GM12878 (cell line): ENCODE results near the gene ETS1. TPM values are rescaled to one million over a fixed set of nuclear protein-coding genes. Genes with fewer than 3 reads are reported as not detected.

ENCODE experiments used
- ATAC-seq: fragments of 200-7000 bp; cut with Tn5 transposase; 3 replicates; pipeline ENCODE4 v1.9.1; 2020; ENCODE audit warnings: mild to moderate bottlenecking, moderate library complexity
- BruUV-seq: library from RNA; stranded (reverse); fragments of 400-500 nt; replicated peaks from 2 replicates; lab custom pipeline; 2021; lab: Mats Ljungman, UMichigan
- CTCF ChIA-PET: fragments of 300-600 bp; sonication (Branson Sonifier 250); formaldehyde crosslinking; extraction: SDS; loops from one replicate; lab custom pipeline; 2021; ENCODE audit warnings: inconsistent platforms; lab: Yijun Ruan, JAX
- POLR2A ChIA-PET: fragments of 350-600 bp; formaldehyde crosslinking; extraction: SDS; loops from one replicate; lab custom pipeline; 2021; ENCODE audit warnings: inconsistent platforms; lab: Charles Lee
- RAD21 ChIA-PET: fragments of 300-600 bp; sonication (Branson Sonifier 250); formaldehyde crosslinking; loops from one replicate; lab custom pipeline; 2023; ENCODE audit warnings: antibody characterized with exemption; ENCODE audit not compliant: unreplicated experiment; lab: Charles Lee
- SMC1A ChIA-PET: fragments of 300-600 bp; sonication (Branson Sonifier 250); formaldehyde crosslinking; loops from one replicate; lab custom pipeline; 2023; ENCODE audit not compliant: unreplicated experiment, uncharacterized antibody; lab: Charles Lee
- DNase-seq: peaks from one replicate; pipeline ENCODE4 v3.0.0-alpha.2; 2011; ENCODE audit warnings: low read depth, low spot score
- FAIRE-seq: peaks from 3 replicates; lab custom pipeline; 2011; peaks lifted over from hg19 to GRCh38; lab: Jason Lieb, UNC
- H2AFZ ChIP-seq: 2 replicates; pipeline ENCODE4 v1.6.0; 2011; ENCODE audit warnings: low read depth, low read length, control low read depth; ENCODE audit not compliant: control insufficient read depth
- H3K27ac ChIP-seq: 2 replicates; pipeline ENCODE4 v1.5.1; 2011; ENCODE audit warnings: control low read depth; ENCODE audit not compliant: control insufficient read depth, insufficient read depth
- H3K27me3 ChIP-seq, 2 experiments: replicated peaks in 1 of 2; 2 replicates each; pipeline versions ENCODE4 v1.6.0 to v1.6.1; 2011; ENCODE audit warnings: low read length in 1 of 2; ENCODE audit not compliant: control insufficient read depth in 2 of 2, insufficient read depth in 2 of 2
- H3K36me3 ChIP-seq, 2 experiments: 2 replicates each; pipeline ENCODE4 v1.5.1; 2011; ENCODE audit warnings: low read length in 1 of 2; ENCODE audit not compliant: control insufficient read depth in 2 of 2, insufficient read depth in 2 of 2
- H3K4me1 ChIP-seq: 2 replicates; pipeline ENCODE4 v1.6.1; 2011; ENCODE audit warnings: mild to moderate bottlenecking, low read length, moderate library complexity, mixed read lengths; ENCODE audit not compliant: control insufficient read depth, insufficient read depth
- H3K4me2 ChIP-seq: 2 replicates; pipeline ENCODE4 v1.6.0; 2011; ENCODE audit warnings: control low read depth; ENCODE audit not compliant: control insufficient read depth, insufficient read depth
- H3K4me3 ChIP-seq: fragments of 200-600 bp; sonication (generic); 2 replicates; pipeline ENCODE4 v1.5.1; 2016
- H3K79me2 ChIP-seq: 2 replicates; pipeline ENCODE4 v1.6.0; 2011; ENCODE audit warnings: low read length; ENCODE audit not compliant: control insufficient read depth, insufficient read depth
- H3K9ac ChIP-seq: 2 replicates; pipeline ENCODE4 v1.8.0; 2011; ENCODE audit warnings: low read length, control low read depth, mixed read lengths; ENCODE audit not compliant: control insufficient read depth, insufficient read depth
- H3K9me3 ChIP-seq: replicated peaks from 3 replicates; pipeline ENCODE4 v1.5.1; 2011; ENCODE audit warnings: mild to moderate bottlenecking, low read length; ENCODE audit not compliant: control insufficient read depth, insufficient read depth
- H4K20me1 ChIP-seq: 2 replicates; pipeline ENCODE4 v1.6.0; 2011; ENCODE audit not compliant: control insufficient read depth, insufficient read depth
- BHLHE40 ChIP-seq, 2 experiments: fragments of 450-650 bp in 1 of 2; IDR thresholded peaks; 2 replicates each; pipeline ENCODE4 v1.6.1; 2011 to 2017; ENCODE audit warnings: low read depth in 2 of 2, borderline replicate concordance in 1 of 2, improper control_type of control experiment in 1 of 2, low read length in 1 of 2, mild to moderate bottlenecking in 1 of 2
- KAT2A ChIP-seq: conservative IDR thresholded peaks from 2 replicates; pipeline ENCODE4 v1.6.1; 2011; ENCODE audit warnings: low read depth, low read length; ENCODE audit not compliant: control insufficient read depth
- SMC3 ChIP-seq: IDR thresholded peaks from 2 replicates; pipeline ENCODE4 v1.6.1; 2011; ENCODE audit warnings: low read length, improper control_type of control experiment, borderline replicate concordance
- WGBS: methylation state at CpG from one replicate; pipeline ENCODE4 v1.1.6; 2016; ENCODE audit warnings: low lambda C conversion rate; ENCODE audit not compliant: insufficient replicate concordance, insufficient coverage; ENCODE audit errors: missing lambda C conversion rate; 5-methylcytosine and 5-hydroxymethylcytosine counted together
- in situ Hi-C: fragments of 300-500 bp; cut with MboI; formaldehyde crosslinking; loops from 9 replicates; pipeline ENCODE4 v1.14.3; 2018; ENCODE audit warnings: mixed read lengths
- intact Hi-C: fragments of 100-400 bp; cut with micrococcal nuclease; formaldehyde crosslinking; loops from one replicate; pipeline ENCODE4 v1.14.2; 2022; ENCODE audit not compliant: unreplicated experiment
- polyA plus RNA-seq, 11 experiments: library from polyadenylated mRNA; depleted of rRNA in 4 of 11; unstranded in 6 of 11; stranded (reverse) in 5 of 11; fragments of >200 nt; fragmentation: Nextera tagmentation in 4 of 11; fragmentation: Illumina TruSeq in 1 of 11; extraction: Ambion mirVana in 4 of 11; extraction: Trizol in 1 of 11; gene quantifications; 1 replicate in 1 of 11; 2 replicates in 10 of 11; pipeline versions ENCODE4 v1.2.1 to v1.2.3, GENCODE V29; 2011 to 2016; ENCODE audit warnings: inconsistent platforms in 2 of 11, missing spikeins in 2 of 11, low read depth in 1 of 11
- total RNA-seq, 4 experiments: library from RNA; depleted of rRNA in 3 of 4; stranded (reverse); fragments of >200 nt in 3 of 4; fragmentation: Illumina TruSeq in 1 of 4; extraction: Trizol in 1 of 4; gene quantifications; 2 replicates each; pipeline versions ENCODE4 v1.2.1 to v1.2.3, GENCODE V29; 2013 to 2021

ETS1 gene
- total and polyA plus RNA-seq, 10 of the 15 experiments (the other 5 are each of a cell fraction or from before 2014, with no cell fraction given): 12.5 to 112 (median 55.5) TPM

- POLR2A ChIA-PET: interaction anchor here (0.7 kb wide), 2 partner anchors 13 to 171 kb away, joined by 3 read pairs; no protein-coding TSS in a partner anchor
- no peak overlapping the region for H3K4me2 ChIP-seq
- H3K36me3 ChIP-seq: no peaks in the 10 kb centered on the region
- no peak for ATAC-seq
- H3K27me3 ChIP-seq: no peaks in the 10 kb centered on the region
- DNase-seq: no peak
- intact Hi-C loops (no loop called here), in situ Hi-C loops (no loop called here)
- 82% methylated on average over 3 of the region's 3 CpGs for WGBS
- no peak overlapping the region for H3K27ac ChIP-seq
- H3K9ac ChIP-seq: no peak overlapping the region
- no peaks in the 10 kb centered on the region for H3K79me2 ChIP-seq
- no peak overlapping the region for H3K4me3 ChIP-seq
- H2AFZ ChIP-seq: no peak overlapping the region
- RAD21 ChIA-PET: no interaction called here
- CTCF ChIA-PET: interaction anchor here (0.7 to 1.0 kb wide), 2 partner anchors 12 to 745 kb away, joined by 3 to 4 read pairs; no protein-coding TSS in a partner anchor
- TF ChIP-seq SMC3 (no peak), BHLHE40 (IDR thresholded peaks at IDR 0.05; ENCODE audit: borderline replicate concordance in 1 of 2, low read depth in 2 of 2, low read length in 1 of 2) (no peak)
- SMC1A ChIA-PET: interaction anchor here (0.9 to 1.0 kb wide), 2 partner anchors 10 to 82 kb away, joined by 3 read pairs; no protein-coding TSS in a partner anchor
- no peaks in the 10 kb centered on the region for H4K20me1 ChIP-seq
- H3K4me1 ChIP-seq: peaks cover 11% of the 10 kb centered on the region; the same call in 1 of the 2 replicates
- FAIRE-seq: no peak
- H3K9me3 ChIP-seq: no peaks in the 10 kb centered on the region
- BruUV-seq: no TSS peak
Measured at GRCh38 chr11:128567130-128567529, 20.2 kb downstream of the ETS1 start.

- Histone ChIP-seq H3K4me3 (no peak overlapping the region), H3K27me3 (no peaks in the 10 kb centered on the region), H3K4me2 (no peak overlapping the region), H3K9me3 (no peaks in the 10 kb centered on the region), H4K20me1 (no peaks in the 10 kb centered on the region), H2AFZ (no peak overlapping the region), H3K4me1 (peaks cover 11% of the 10 kb centered on the region; the same call in 1 of the 2 replicates), H3K9ac (no peak overlapping the region), H3K36me3 (no peaks in the 10 kb centered on the region), H3K79me2 (no peaks in the 10 kb centered on the region), H3K27ac (no peak overlapping the region)
- RAD21 ChIA-PET: no interaction called here
- DNase-seq (no peak), ATAC-seq (no peak), FAIRE-seq (no peak)
- SMC1A ChIA-PET: interaction anchor here (0.6 to 1.0 kb wide), 2 partner anchors 58 to 65 kb away, joined by 3 read pairs; no protein-coding TSS in a partner anchor
- no peak for TF ChIP-seq KAT2A
- 93% methylated on average over 5 of the region's 5 CpGs for WGBS
- CTCF ChIA-PET: interaction anchor here (0.7 to 1.8 kb wide), 4 partner anchors 8 to 41 kb away, joined by 3 to 4 read pairs (median 3); no protein-coding TSS in a partner anchor
- intact Hi-C loops (no loop called here), in situ Hi-C loops (no loop called here)
- POLR2A ChIA-PET: no interaction called here
- no TSS peak for BruUV-seq
Measured at GRCh38 chr11:128565881-128566280, 21.5 kb downstream of the ETS1 start.
